AG04450 (cell line): ENCODE results near the gene RAET1L. TPM values are rescaled to one million over a fixed set of nuclear protein-coding genes. Genes with fewer than 3 reads are reported as not detected.
"Not testable (repeated sequence)": the region's sequence is repeated elsewhere in the genome, so short reads cannot be mapped to it uniquely, and the experiment has no call there.

Experiments used
- CTCF ChIA-PET: fragments of 300-600, 350-600 bp; formaldehyde crosslinking; extraction: SDS; loops from one replicate; lab custom pipeline; 2022; ENCODE audit warnings: antibody characterized with exemption, inconsistent platforms; lab: Charles Lee
- POLR2A ChIA-PET: fragments of 350-600 bp; formaldehyde crosslinking; extraction: SDS; loops from one replicate; lab custom pipeline; 2021; ENCODE audit warnings: antibody characterized with exemption, inconsistent platforms; lab: Yijun Ruan, JAX
- DNase-seq: peaks from one replicate; pipeline ENCODE4 v3.0.0-alpha.2; 2011; ENCODE audit warnings: low read depth, low spot score
- H3K27ac ChIP-seq: one replicate; pipeline ENCODE4 v1.5.1; 2012; ENCODE audit warnings: low read depth, low read length, control low read depth
- H3K27me3 ChIP-seq: one replicate; pipeline ENCODE4 v1.6.0; 2012; ENCODE audit warnings: low read length; ENCODE audit not compliant: control insufficient read depth, insufficient read depth
- H3K4me3 ChIP-seq: 2 replicates; pipeline ENCODE4 v1.5.1; 2011; ENCODE audit warnings: mild to moderate bottlenecking, low read depth, low read length, control low read depth
- H3K9me3 ChIP-seq: 2 replicates; pipeline ENCODE4 v1.5.1; 2012; ENCODE audit warnings: low read length; ENCODE audit not compliant: control insufficient read depth, insufficient read depth
- CTCF ChIP-seq: IDR thresholded peaks from 2 replicates; pipeline ENCODE4 v1.5.1; 2011; ENCODE audit warnings: low read depth, low read length, control low read depth, inconsistent platforms
- polyA minus RNA-seq: library from RNA; depleted of rRNA, polyadenylated mRNA; stranded (reverse); fragments of >200 nt; gene quantifications from 2 replicates; pipeline ENCODE4 v1.2.3, GENCODE V29; 2011; rRNA and poly(A)+ RNA removed
- polyA plus RNA-seq: library from polyadenylated mRNA; depleted of rRNA; stranded (reverse); fragments of >200 nt; gene quantifications from 2 replicates; pipeline ENCODE4 v1.2.3, GENCODE V29; 2011; rRNA removed

The RAET1L gene
- polyA plus RNA-seq, result not detected in 2 replicates
- polyA minus RNA-seq, result not detected in 2 replicates

GRCh38 chr6:150025201-150025917, at the start of gene RAET1L:
TSS of gene RAET1L (minus strand) at chr6:150025532. CDS start at chr6:150025471, 61 bp downstream.
- no peak within 1 kb of the TSS for H3K27ac ChIP-seq
- peak within 1 kb of the TSS; percentile 33 for H3K4me3 ChIP-seq
- H3K27me3 ChIP-seq, result peaks cover 54% of the 10 kb centered on the region
- CTCF ChIA-PET, result interaction anchor here (1.0 kb wide), 1 partner anchor 9 kb away, joined by 4 read pairs; no protein-coding TSS in a partner anchor
- POLR2A ChIA-PET, result no interaction called here
- no peaks in the 10 kb centered on the region; the same call in 1 of the 2 replicates for H3K9me3 ChIP-seq
- DNase-seq, result no peak
- no peak for TF ChIP-seq CTCF

- POLR2A ChIA-PET, result no interaction called here
- CTCF ChIA-PET, result interaction anchor here (2.0 kb wide), 1 partner anchor 320 kb away, joined by 9 read pairs; no protein-coding TSS in a partner anchor
- no peak overlapping the region for H3K4me3 ChIP-seq
- peaks cover 8% of the 10 kb centered on the region for H3K27me3 ChIP-seq
- TF ChIP-seq CTCF, result no peak
- no peak overlapping the region for H3K27ac ChIP-seq
- no peaks in the 10 kb centered on the region for H3K9me3 ChIP-seq
- no peak for DNase-seq
Observed at GRCh38 chr6:150075034-150075421, 49.7 kb upstream of the RAET1L start.

GRCh38 chr6:150074396-150075033, 49.2 kb upstream of the RAET1L start:
- H3K27ac ChIP-seq, POLR2A ChIA-PET, DNase-seq, H3K4me3 ChIP-seq, H3K27me3 ChIP-seq, H3K9me3 ChIP-seq: not testable (repeated sequence)
- CTCF ChIA-PET, result interaction anchor here (2.0 kb wide), 1 partner anchor 320 kb away, joined by 9 read pairs; no protein-coding TSS in a partner anchor

GRCh38 chr6:150072201-150072600, 46.9 kb upstream of the RAET1L start:
- CTCF ChIA-PET, result interaction anchor here (4.0 kb wide), 1 partner anchor 8 kb away, joined by 39 read pairs; no protein-coding TSS in a partner anchor
- Histone ChIP-seq H3K4me3 (no peak overlapping the region), H3K27me3 (peaks cover 8% of the 10 kb centered on the region), H3K27ac (no peak overlapping the region), H3K9me3 (no peaks in the 10 kb centered on the region)
- POLR2A ChIA-PET, result no interaction called here
- TF ChIP-seq CTCF, result no peak
- DNase-seq, result no peak

- no peak for TF ChIP-seq CTCF
- no peaks in the 10 kb centered on the region for H3K9me3 ChIP-seq
- no peak overlapping the region for H3K27ac ChIP-seq
- POLR2A ChIA-PET, result interaction anchor here (0.6 kb wide), 1 partner anchor 127 kb away, joined by 4 read pairs; no protein-coding TSS in a partner anchor
- DNase-seq, result no peak
- CTCF ChIA-PET, result interaction anchor here (0.6 to 4.0 kb wide), 17 partner anchors 10 to 1109 kb away, joined by 3 to 39 read pairs (median 4); no protein-coding TSS in a partner anchor
- peaks cover 3% of the 10 kb centered on the region for H3K27me3 ChIP-seq
- no peak overlapping the region for H3K4me3 ChIP-seq
Observed at GRCh38 chr6:150070236-150070818, 45.0 kb upstream of the RAET1L start.
